Mucosa of descending colon (tissue), 3 donors: ENCODE data around the gene DES. TPM values are rescaled to one million over a fixed set of nuclear protein-coding genes. Genes with fewer than 3 reads are reported as not detected.

Experiments
- ATAC-seq: fragments of 200-7000 bp; cut with Tn5 transposase; one replicate; pipeline ENCODE4 v1.9.1; 2020; ENCODE audit warnings: mild to moderate bottlenecking, moderate library complexity
- DNase-seq, 3 donors: peaks; one replicate each; pipeline ENCODE4 v3.0.0-alpha.2; 2020
- H3K36me3 ChIP-seq: fragments of 200-600 bp; one replicate; pipeline ENCODE4 v1.8.0; 2021; ENCODE audit warnings: low read depth, mild to moderate bottlenecking
- H3K4me1 ChIP-seq: fragments of 200-600 bp; one replicate; pipeline ENCODE4 v1.8.0; 2021; ENCODE audit warnings: low read depth, mild to moderate bottlenecking
- H3K4me3 ChIP-seq: fragments of 200-600 bp; one replicate; pipeline ENCODE4 v1.8.0; 2021; ENCODE audit warnings: mild to moderate bottlenecking
- H3K9me3 ChIP-seq: fragments of 200-600 bp; one replicate; pipeline ENCODE4 v1.8.0; 2021; ENCODE audit warnings: mild to moderate bottlenecking
- intact Hi-C, 2 donors: fragments of 100-400 bp; cut with DNase I in 1 of 2; cut with micrococcal nuclease in 1 of 2; formaldehyde crosslinking; loops; one replicate each; pipeline versions ENCODE4 v1.11.0 to v1.11.1; 2022; cut with DNase I, micrococcal nuclease
- total RNA-seq, 3 donors: library from RNA; stranded (reverse); fragmentation: NEBNext Ultra II Directional in 2 of 3; extraction: Animal tissue kit (Norgen Biotek cat#: 25700) in 2 of 3; gene quantifications; one replicate each; pipeline versions ENCODE4 v1.2.1 to v1.2.4, GENCODE V29; 2021 to 2023
- TF ChIP-seq, protein P1 (sequence below): fragments of 200-600 bp; IDR thresholded peaks from one replicate; pipeline ENCODE4 v1.8.0; 2022; ENCODE audit warnings: antibody characterized with exemption, mild to moderate bottlenecking
- donor health status: DM: no; HTN: no; CAD: no; lungs with moderate emphysema.
- donor health status: DM: no; HTN: no; CAD: no.
- donor health status: DM: no; HTN: yes; CAD: no.

Gene DES
- total RNA-seq, 3 donors from 2014 or later = 65.4 to 4,715 (median 359) TPM

DNA sequence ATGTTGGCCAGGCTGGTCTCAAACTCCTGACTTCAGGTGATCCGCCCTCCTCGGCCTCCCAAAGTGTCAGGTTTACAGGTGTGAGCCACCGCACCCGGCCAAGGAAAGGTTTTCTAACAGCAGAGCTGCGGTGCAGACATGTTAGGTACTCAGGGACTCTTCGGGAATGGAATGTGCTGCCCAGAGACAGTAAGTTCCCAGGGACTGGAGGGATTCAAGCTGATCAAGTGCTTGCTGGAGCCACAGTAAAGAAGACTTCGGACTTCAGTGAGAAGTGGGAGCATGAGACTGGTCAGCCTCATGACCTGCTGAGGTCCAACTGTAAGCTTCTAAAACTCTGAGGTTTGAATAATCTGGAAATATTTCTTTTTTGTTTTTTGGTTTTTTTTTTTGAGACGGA is 7.8 kb upstream of the DES start:
- intact Hi-C loops = no loop called here
- H3K36me3 ChIP-seq = no peaks in the 10 kb centered on the region
- H3K4me3 ChIP-seq = no peak overlapping the region
- H3K9me3 ChIP-seq = no peaks in the 10 kb centered on the region
- DNase-seq (no peak), ATAC-seq (no peak)
- no peaks in the 10 kb centered on the region for H3K4me1 ChIP-seq
- TF ChIP-seq, protein P1, sequence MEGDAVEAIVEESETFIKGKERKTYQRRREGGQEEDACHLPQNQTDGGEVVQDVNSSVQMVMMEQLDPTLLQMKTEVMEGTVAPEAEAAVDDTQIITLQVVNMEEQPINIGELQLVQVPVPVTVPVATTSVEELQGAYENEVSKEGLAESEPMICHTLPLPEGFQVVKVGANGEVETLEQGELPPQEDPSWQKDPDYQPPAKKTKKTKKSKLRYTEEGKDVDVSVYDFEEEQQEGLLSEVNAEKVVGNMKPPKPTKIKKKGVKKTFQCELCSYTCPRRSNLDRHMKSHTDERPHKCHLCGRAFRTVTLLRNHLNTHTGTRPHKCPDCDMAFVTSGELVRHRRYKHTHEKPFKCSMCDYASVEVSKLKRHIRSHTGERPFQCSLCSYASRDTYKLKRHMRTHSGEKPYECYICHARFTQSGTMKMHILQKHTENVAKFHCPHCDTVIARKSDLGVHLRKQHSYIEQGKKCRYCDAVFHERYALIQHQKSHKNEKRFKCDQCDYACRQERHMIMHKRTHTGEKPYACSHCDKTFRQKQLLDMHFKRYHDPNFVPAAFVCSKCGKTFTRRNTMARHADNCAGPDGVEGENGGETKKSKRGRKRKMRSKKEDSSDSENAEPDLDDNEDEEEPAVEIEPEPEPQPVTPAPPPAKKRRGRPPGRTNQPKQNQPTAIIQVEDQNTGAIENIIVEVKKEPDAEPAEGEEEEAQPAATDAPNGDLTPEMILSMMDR = no peak

DNA sequence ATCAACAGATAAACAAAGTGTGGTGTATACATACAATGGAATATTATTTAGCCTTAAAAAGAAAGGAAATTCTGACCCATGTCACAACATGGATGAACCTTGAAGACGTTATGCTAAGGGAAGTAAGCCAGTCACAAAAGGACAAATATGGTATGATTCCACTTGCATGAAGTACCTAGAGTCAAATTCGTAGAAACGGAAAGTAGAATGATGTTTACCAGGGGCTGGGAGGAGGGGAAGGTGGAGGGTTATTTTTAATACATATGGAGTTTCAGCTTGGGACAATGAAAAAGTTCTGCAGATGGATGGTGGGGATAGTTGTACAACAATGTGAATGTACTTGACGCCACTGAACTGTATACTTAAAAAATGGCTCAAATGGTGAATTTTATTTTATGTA is 3.3 kb upstream of the DES start:
- TF ChIP-seq, protein P1 = no peak
- no peak overlapping the region for H3K4me3 ChIP-seq
- ATAC-seq = no peak
- DNase-seq = no peak
- H3K36me3 ChIP-seq = no peaks in the 10 kb centered on the region
- intact Hi-C loops = loop anchor here in 1 of 2 donors (5.0 kb wide), 1 partner anchor 37 kb away; no protein-coding TSS in a partner anchor
- no peaks in the 10 kb centered on the region for H3K9me3 ChIP-seq
- peaks cover 8% of the 10 kb centered on the region for H3K4me1 ChIP-seq

DNA sequence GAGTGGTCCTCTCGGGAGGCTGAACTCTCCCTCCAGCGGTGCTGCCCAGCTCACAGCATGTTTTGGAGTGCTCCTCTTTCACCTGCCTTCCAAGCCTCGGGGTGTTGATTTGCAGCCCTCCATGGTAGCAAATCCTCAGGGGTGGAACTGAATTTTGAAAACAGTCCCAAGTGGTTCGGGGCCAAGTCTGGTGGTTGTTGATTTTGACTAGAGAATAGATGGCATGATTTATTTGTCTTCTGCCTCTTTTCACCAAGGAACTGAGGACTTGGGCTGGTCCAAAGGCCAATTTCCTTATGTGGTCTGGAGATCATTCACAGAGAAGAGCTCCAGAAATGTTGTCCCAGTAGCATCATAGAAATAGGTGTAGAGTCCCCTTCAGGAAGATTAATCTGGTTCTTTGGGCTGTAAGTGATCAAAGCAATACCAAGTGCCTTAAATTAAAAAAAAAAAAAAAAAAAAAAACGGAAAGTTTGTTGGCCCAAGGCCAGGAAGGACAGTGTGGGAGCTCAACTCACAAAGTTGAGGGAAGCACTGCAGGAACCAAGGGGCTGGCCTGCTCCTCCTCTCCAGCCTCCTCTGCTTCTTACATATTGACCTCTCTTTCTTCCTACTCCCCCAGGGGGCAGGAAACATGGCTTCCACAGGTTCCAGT is 2.5 kb upstream of the DES start:
- no peaks in the 10 kb centered on the region for H3K36me3 ChIP-seq
- peaks cover 10% of the 10 kb centered on the region for H3K4me1 ChIP-seq
- TF ChIP-seq, protein P1 = no peak
- ATAC-seq (no peak), DNase-seq (no peak)
- no peaks in the 10 kb centered on the region for H3K9me3 ChIP-seq
- H3K4me3 ChIP-seq = no peak overlapping the region
- intact Hi-C loops = loop anchor here in 1 of 2 donors (5.0 kb wide), 1 partner anchor 37 kb away; no protein-coding TSS in a partner anchor

DNA sequence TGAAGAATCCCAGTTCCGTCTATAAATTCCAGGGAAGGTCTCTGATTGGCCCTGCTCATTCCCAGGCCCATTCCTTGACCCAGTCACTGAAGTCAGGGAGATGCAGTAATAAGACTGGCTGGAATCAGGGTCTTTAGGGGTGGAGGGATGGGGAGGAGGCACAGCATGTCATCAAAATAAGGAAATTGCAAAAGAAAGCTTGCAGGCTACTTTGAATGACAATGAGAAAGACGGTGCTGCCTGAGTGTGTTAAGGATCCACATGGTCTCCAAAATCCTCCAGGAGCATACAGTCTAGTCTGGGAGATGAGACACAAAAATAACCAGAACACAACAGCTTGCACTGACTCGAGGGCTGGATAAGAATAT is 2.0 kb upstream of the DES start:
- Histone ChIP-seq H3K36me3 (no peaks in the 10 kb centered on the region), H3K4me1 (peaks cover 10% of the 10 kb centered on the region), H3K4me3 (no peak overlapping the region), H3K9me3 (no peaks in the 10 kb centered on the region)
- no peak for DNase-seq
- intact Hi-C loops = loop anchor here in 1 of 2 donors (5.0 kb wide), 1 partner anchor 36 kb away; no protein-coding TSS in a partner anchor
- TF ChIP-seq, protein P1 = no peak
- ATAC-seq = no peak

DNA sequence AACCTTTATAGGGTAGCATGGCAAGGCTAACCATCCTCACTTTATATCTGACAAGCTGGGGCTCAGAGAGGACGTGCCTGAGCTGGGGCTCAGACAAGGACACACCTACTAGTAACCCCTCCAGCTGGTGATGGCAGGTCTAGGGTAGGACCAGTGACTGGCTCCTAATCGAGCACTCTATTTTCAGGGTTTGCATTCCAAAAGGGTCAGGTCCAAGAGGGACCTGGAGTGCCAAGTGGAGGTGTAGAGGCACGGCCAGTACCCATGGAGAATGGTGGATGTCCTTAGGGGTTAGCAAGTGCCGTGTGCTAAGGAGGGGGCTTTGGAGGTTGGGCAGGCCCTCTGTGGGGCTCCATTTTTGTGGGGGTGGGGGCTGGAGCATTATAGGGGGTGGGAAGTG is 1.2 kb upstream of the DES start:
- no peaks in the 10 kb centered on the region for H3K9me3 ChIP-seq
- TF ChIP-seq, protein P1 = no peak
- H3K4me1 ChIP-seq = peaks cover 10% of the 10 kb centered on the region
- ATAC-seq = no peak
- H3K36me3 ChIP-seq = no peaks in the 10 kb centered on the region
- intact Hi-C loops = loop anchor here in 1 of 2 donors (5.0 kb wide), 1 partner anchor 35 kb away; no protein-coding TSS in a partner anchor
- no peak overlapping the region for H3K4me3 ChIP-seq
- no peak for DNase-seq
